OCI-LY3 (cell line): ENCODE data around the gene PAX5.
A peak's percentile ranks its signal among the peaks of the same experiment; 100 is the strongest.

ENCODE experiments used
- H2AFZ ChIP-seq: fragments of 200-600, 300-600 bp; shearing (Covaris generic); 2 replicates; pipeline ENCODE4 v1.6.0; 2014; ENCODE audit warnings: antibody characterized with exemption, low read depth, low read length
- H3K27ac ChIP-seq: fragments of 200-600, 300-600 bp; sonication (generic); 2 replicates; pipeline ENCODE4 v1.5.1; 2014; ENCODE audit warnings: mild to moderate bottlenecking, low read length, moderate library complexity, mixed read lengths
- H3K27me3 ChIP-seq: fragments of 200-600, 300-600 bp; sonication (generic); 2 replicates; pipeline ENCODE4 v1.6.1; 2014; ENCODE audit warnings: low read depth, low read length, mixed read lengths
- H3K36me3 ChIP-seq: fragments of 200-600, 300-600 bp; sonication (generic); replicated peaks from 2 replicates; pipeline ENCODE3; 2014; ENCODE audit warnings: low read depth, low read length, mixed read lengths
- H3K4me1 ChIP-seq: fragments of 300-600, 200-600 bp; sonication (generic); 2 replicates; pipeline ENCODE4 v1.6.1; 2014; ENCODE audit warnings: low read length, mixed read lengths
- H3K4me2 ChIP-seq: fragments of 200-600, 300-600 bp; sonication (generic); 2 replicates; pipeline ENCODE4 v1.6.1; 2014; ENCODE audit warnings: low read length, mixed read lengths
- H3K4me3 ChIP-seq: fragments of 300-600, 200-600 bp; sonication (generic); 2 replicates; pipeline ENCODE4 v1.5.1; 2014; ENCODE audit warnings: antibody characterized with exemption, mild to moderate bottlenecking, low read length, moderate library complexity
- H3K79me2 ChIP-seq: fragments of 300-600, 200-600 bp; shearing (Covaris generic); 2 replicates; pipeline ENCODE4 v1.6.1; 2014; ENCODE audit warnings: mild to moderate bottlenecking, low read length, mixed read lengths
- H3K9ac ChIP-seq: fragments of 300-600, 200-600 bp; shearing (Covaris generic); 2 replicates; pipeline ENCODE4 v1.6.0; 2014; ENCODE audit warnings: mild to moderate bottlenecking, low read length, moderate library complexity
- H3K9me3 ChIP-seq: fragments of 200-600, 300-600 bp; shearing (Covaris generic); 2 replicates; pipeline ENCODE4 v1.6.1; 2014; ENCODE audit warnings: low read length, mixed read lengths; ENCODE audit not compliant: insufficient read depth
- H4K20me1 ChIP-seq: fragments of 200-600, 300-600 bp; sonication (generic); 2 replicates; pipeline ENCODE4 v1.6.1; 2016; ENCODE audit warnings: low read length, mixed read lengths; ENCODE audit not compliant: insufficient read depth
- CTCF ChIP-seq: fragments of 200-600, 300-600 bp; sonication (generic); IDR thresholded peaks from 2 replicates; pipeline ENCODE4 v1.5.1; 2014; ENCODE audit warnings: antibody characterized with exemption, low read length, low read depth
- EZH2phosphoT487 ChIP-seq: fragments of 200-600 bp; shearing (Covaris generic); IDR thresholded peaks from 2 replicates; pipeline ENCODE4 v1.6.1; 2018; ENCODE audit warnings: antibody characterized with exemption, mixed run types, low read depth

Gene PAX5

DNA sequence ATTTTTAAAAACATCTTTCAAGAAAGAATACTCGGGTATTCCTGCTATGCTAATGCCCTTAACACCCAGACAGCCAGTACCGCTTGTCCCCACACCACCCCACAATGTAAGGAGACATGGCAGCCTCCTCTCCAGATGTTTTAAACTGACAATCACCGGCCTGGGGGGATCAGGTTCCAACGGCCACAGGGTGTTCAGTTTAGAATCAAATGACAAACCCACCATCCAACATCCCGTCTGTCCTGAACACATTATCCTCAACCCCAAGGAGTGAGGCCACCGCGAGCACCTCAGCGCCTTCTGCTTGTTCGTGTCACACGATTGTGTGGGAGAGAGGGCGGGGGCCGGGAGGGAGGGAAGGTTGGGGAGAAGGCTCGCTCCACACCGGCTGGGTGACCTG lies 152.8 kb downstream of the PAX5 start:
- peaks cover 58% of the 10 kb centered on the region for H3K36me3 ChIP-seq

GRCh38 chr9:36880075-36880474 lies 154.0 kb downstream of the PAX5 start:
- Histone ChIP-seq H3K9me3 (no peaks in the 10 kb centered on the region), H3K4me2 (peak overlapping the region; percentile 55; the same call in 1 of the 2 replicates), H3K27me3 (no peaks in the 10 kb centered on the region), H3K27ac (no peak overlapping the region), H3K36me3 (peaks cover 61% of the 10 kb centered on the region), H3K4me3 (no peak overlapping the region), H4K20me1 (peaks cover 74% of the 10 kb centered on the region), H3K4me1 (peaks cover 49% of the 10 kb centered on the region), H3K9ac (no peak overlapping the region), H3K79me2 (peaks cover 73% of the 10 kb centered on the region), H2AFZ (no peak overlapping the region)
- TF ChIP-seq EZH2phosphoT487 (no peak), CTCF (no peak)

More for the DNA sequence above, 152.8 kb downstream of the PAX5 start:
- no peak overlapping the region for H3K4me2 ChIP-seq
- H3K4me1 ChIP-seq, result peaks cover 45% of the 10 kb centered on the region
- H3K79me2 ChIP-seq, result peaks cover 73% of the 10 kb centered on the region
- H3K27ac ChIP-seq, result no peak overlapping the region
- no peaks in the 10 kb centered on the region for H3K9me3 ChIP-seq
- no peak overlapping the region for H3K9ac ChIP-seq
- no peak overlapping the region for H2AFZ ChIP-seq
- no peak for TF ChIP-seq CTCF
- no peak for TF ChIP-seq EZH2phosphoT487
- H4K20me1 ChIP-seq, result peaks cover 75% of the 10 kb centered on the region
- H3K4me3 ChIP-seq, result no peak overlapping the region
- H3K27me3 ChIP-seq, result no peaks in the 10 kb centered on the region

GRCh38 chr9:36878986-36879982 lies 154.8 kb downstream of the PAX5 start:
- H4K20me1 ChIP-seq, result peaks cover 75% of the 10 kb centered on the region

More at GRCh38 chr9:36878986-36879982, 154.8 kb downstream of the PAX5 start:
- H3K9me3 ChIP-seq, result no peaks in the 10 kb centered on the region
- H3K9ac ChIP-seq, result no peak overlapping the region
- no peak overlapping the region for H2AFZ ChIP-seq
- no peaks in the 10 kb centered on the region for H3K27me3 ChIP-seq
- H3K4me1 ChIP-seq, result peaks cover 49% of the 10 kb centered on the region
- TF ChIP-seq CTCF (no peak), EZH2phosphoT487 (no peak)
- H3K36me3 ChIP-seq, result peaks cover 65% of the 10 kb centered on the region
- peak overlapping the region; percentile 55 for H3K4me2 ChIP-seq
- H3K27ac ChIP-seq, result peak overlapping the region; percentile 65
- peaks cover 73% of the 10 kb centered on the region for H3K79me2 ChIP-seq
- no peak overlapping the region; the same call in 1 of the 2 replicates for H3K4me3 ChIP-seq
